ENCODE measurements around the gene RBKS.

DNA sequence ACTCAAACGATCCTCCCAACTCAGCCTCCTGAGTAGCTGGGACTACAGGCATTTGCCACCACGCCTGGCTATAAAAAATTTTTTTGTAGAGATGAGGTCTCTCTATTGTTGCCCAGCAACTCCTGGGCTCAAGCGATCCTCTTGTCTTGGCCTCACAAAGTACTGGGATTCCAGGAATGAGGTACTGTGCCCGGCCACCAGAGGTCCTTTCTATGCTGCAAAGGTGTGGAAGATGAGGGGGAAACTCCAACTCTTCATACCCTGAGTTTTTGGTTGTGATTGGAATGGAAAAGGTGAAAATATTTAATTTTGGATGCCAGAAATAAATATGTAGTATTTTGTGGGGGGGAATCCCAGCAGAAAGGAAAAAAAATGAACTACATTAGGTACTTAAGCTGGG, 82.7 kb downstream of the RBKS start:
- TF ChIP-seq, protein P1, sequence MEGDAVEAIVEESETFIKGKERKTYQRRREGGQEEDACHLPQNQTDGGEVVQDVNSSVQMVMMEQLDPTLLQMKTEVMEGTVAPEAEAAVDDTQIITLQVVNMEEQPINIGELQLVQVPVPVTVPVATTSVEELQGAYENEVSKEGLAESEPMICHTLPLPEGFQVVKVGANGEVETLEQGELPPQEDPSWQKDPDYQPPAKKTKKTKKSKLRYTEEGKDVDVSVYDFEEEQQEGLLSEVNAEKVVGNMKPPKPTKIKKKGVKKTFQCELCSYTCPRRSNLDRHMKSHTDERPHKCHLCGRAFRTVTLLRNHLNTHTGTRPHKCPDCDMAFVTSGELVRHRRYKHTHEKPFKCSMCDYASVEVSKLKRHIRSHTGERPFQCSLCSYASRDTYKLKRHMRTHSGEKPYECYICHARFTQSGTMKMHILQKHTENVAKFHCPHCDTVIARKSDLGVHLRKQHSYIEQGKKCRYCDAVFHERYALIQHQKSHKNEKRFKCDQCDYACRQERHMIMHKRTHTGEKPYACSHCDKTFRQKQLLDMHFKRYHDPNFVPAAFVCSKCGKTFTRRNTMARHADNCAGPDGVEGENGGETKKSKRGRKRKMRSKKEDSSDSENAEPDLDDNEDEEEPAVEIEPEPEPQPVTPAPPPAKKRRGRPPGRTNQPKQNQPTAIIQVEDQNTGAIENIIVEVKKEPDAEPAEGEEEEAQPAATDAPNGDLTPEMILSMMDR (IDR thresholded peaks at IDR 0.05), result peak in 3 of 6 experiments; percentile 21 to 42 (median 39)
- TF ChIP-seq POLR2A (IDR thresholded peaks at IDR 0.05), result no peak

Data from thyroid gland (tissue), 4 donors.